ENCODE measurements around the gene ZSCAN20. TPM values are rescaled to one million over a fixed set of nuclear protein-coding genes. Genes with fewer than 3 reads are reported as not detected.

ZSCAN20 gene
- total RNA-seq, 1 donor: 6.2 TPM

- no peak overlapping the region for H3K4me3 ChIP-seq (ENCODE audit: low read depth, low read length)
- DNase-seq (ENCODE audit: low read depth): no peak
- no peak for TF ChIP-seq CTCF (IDR thresholded peaks at IDR 0.05; ENCODE audit: insufficient read depth, low read length)
These were observed 46.9 kb downstream of the ZSCAN20 start for GRCh38 chr1:33519240-33519884.

GRCh38 chr1:33524586-33524985 lies 52.1 kb downstream of the ZSCAN20 start:
- no peak for TF ChIP-seq CTCF (IDR thresholded peaks at IDR 0.05; ENCODE audit: insufficient read depth, low read length)
- no peak overlapping the region for H3K4me3 ChIP-seq (ENCODE audit: low read depth, low read length)
- DNase-seq (ENCODE audit: low read depth): no peak

- no peak for TF ChIP-seq CTCF (IDR thresholded peaks at IDR 0.05; ENCODE audit: insufficient read depth, low read length)
- no peak for DNase-seq (ENCODE audit: low read depth)
- no peak overlapping the region for H3K4me3 ChIP-seq (ENCODE audit: low read depth, low read length)
These were observed 55.5 kb downstream of the ZSCAN20 start for GRCh38 chr1:33527934-33528333.

GRCh38 chr1:33529957-33530356 lies 57.5 kb downstream of the ZSCAN20 start:
- no peak for TF ChIP-seq CTCF (IDR thresholded peaks at IDR 0.05; ENCODE audit: insufficient read depth, low read length)
- DNase-seq (ENCODE audit: low read depth): no peak
- H3K4me3 ChIP-seq (ENCODE audit: low read depth, low read length): no peak overlapping the region

GRCh38 chr1:33532250-33532649 lies 59.8 kb downstream of the ZSCAN20 start:
- no peak for DNase-seq (ENCODE audit: low read depth)
- TF ChIP-seq CTCF (IDR thresholded peaks at IDR 0.05; ENCODE audit: insufficient read depth, low read length): no peak
- no peak overlapping the region for H3K4me3 ChIP-seq (ENCODE audit: low read depth, low read length)

- DNase-seq (ENCODE audit: low read depth): no peak
- no peak overlapping the region for H3K4me3 ChIP-seq (ENCODE audit: low read depth, low read length)
- TF ChIP-seq CTCF (IDR thresholded peaks at IDR 0.05; ENCODE audit: insufficient read depth, low read length): no peak
These were observed 60.5 kb downstream of the ZSCAN20 start for GRCh38 chr1:33532936-33533335.

- no peak for DNase-seq (ENCODE audit: low read depth)
- H3K4me3 ChIP-seq (ENCODE audit: low read depth, low read length): no peak overlapping the region
- TF ChIP-seq CTCF (IDR thresholded peaks at IDR 0.05; ENCODE audit: insufficient read depth, low read length): no peak
These were observed 62.9 kb downstream of the ZSCAN20 start for GRCh38 chr1:33535334-33535733.
